Measurements from ENCODE around the gene SLC39A1. TPM values are rescaled to one million over a fixed set of nuclear protein-coding genes. Genes with fewer than 3 reads are reported as not detected.
"Not testable (repeated sequence)": the region's sequence is repeated elsewhere in the genome, so short reads cannot be mapped to it uniquely, and the experiment has no call there.

Gene SLC39A1
- total and polyA plus RNA-seq, 5 experiments from 2014 or later, result 14.7 to 35.2 (median 29.5) TPM

DNA sequence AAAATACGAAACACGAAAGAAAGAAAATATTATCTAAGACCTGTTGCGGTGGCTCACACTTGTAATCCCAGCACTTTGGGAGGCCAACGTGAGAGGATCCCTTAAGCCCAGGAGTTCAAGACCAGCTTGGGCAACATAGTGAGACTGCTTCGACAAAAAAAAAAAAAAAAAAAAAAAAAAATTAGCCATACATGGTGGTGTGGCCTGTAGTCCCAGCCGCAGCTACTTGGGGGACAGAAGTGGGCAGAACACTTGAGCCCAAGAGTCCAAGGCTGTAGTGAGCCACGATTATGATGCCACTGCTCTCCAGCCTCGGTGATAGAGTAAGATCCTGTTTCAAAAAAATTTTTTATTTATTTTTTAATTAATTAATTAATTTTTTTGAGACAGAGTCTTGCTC is 24.3 kb upstream of the SLC39A1 start:
- Mint-ChIP-seq H3K27ac (peak overlapping the region in 6 of 10 donors; percentile 84 to 94 (median 92)), H3K4me1 (peaks cover 35 to 58% (median 49%) of the 10 kb centered on the region in 4 donors), H3K27me3 (peaks cover 0 to 4% (median 0%) of the 10 kb centered on the region in 5 donors), H3K9me3 (no peaks in the 10 kb centered on the region), H3K36me3 (peaks cover 9 to 22% (median 16%) of the 10 kb centered on the region in 3 donors), H3K4me3 (peak overlapping the region in 1 of 10 donors; percentile 74)
- ATAC-seq (no peak), DNase-seq (no peak)
- POLR2A ChIA-PET, result interaction anchor here (0.7 to 6.1 kb wide), 10 partner anchors 10 to 353 kb away, joined by 3 to 40 read pairs (median 8); partner anchors contain the start of genes CREB3L4, DENND4B, GATAD2B and JTB

DNA sequence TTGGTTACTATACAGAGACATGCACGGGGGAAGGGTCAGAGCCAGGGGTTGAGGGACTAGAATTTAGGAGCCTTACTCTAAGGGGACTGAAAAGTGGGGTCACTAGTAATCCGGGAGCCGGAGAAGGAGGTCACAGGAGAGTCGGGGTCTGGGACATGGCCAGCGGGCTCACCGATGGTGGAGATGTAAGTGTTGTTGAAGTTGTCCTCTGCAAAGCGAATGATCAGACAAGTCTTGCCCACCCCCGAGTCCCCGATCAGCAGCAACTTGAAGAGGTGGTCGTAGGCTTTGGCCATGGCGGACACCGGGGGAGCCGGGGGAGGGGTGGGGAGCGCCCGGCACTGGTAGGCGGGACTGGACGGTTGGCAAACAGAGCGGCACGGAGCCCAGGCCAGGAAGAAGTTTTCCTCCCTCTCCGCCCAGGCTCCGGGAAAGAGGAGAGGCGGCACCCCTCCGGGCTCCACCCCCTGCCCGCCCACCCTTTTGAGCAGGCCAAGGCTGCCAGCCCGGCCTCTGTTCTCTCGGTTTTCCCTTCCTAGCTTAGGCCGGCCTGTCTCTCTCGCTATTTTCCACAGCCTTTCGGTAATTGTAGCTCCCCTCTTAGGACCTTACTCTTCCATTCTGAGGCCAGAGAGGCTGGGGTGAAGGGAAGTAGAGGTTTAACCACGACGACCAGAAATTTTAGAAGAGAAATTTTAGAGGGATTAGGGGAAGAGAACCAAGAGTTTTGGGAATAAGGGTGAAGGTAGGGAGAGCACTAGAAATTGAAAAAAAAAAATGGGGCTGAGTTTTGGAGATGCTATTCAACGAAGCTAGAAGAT is 22.8 kb upstream of the SLC39A1 start, which contains the start of gene RAB13:
Gene RAB13 (minus strand): TSS at position 399 of the 821 bp plus-strand sequence. CDS start 103 bp downstream, at position 296.
- Mint-ChIP-seq H3K4me3 (peak within 1 kb of the TSS; percentile 72 to 90 (median 84)), H3K27ac (peak within 1 kb of the TSS; percentile 81 to 94 (median 92)), H3K36me3 (peaks cover 0 to 7% (median 2%) of the 10 kb centered on the region in 3 donors), H3K27me3 (peaks cover 0 to 4% (median 0%) of the 10 kb centered on the region in 5 donors), H3K9me3 (no peaks in the 10 kb centered on the region), H3K4me1 (peaks cover 26 to 43% (median 36%) of the 10 kb centered on the region in 4 donors)
- POLR2A ChIA-PET, result interaction anchor here (0.9 to 6.1 kb wide), 17 partner anchors 9 to 351 kb away, joined by 3 to 40 read pairs (median 6); partner anchors contain the start of genes CREB3L4, CRTC2, DENND4B and GATAD2B
- ATAC-seq (peak in 1 of 2 donors; percentile 7), DNase-seq (peak in 2 of 10 donors; percentile 20 to 36)

DNA sequence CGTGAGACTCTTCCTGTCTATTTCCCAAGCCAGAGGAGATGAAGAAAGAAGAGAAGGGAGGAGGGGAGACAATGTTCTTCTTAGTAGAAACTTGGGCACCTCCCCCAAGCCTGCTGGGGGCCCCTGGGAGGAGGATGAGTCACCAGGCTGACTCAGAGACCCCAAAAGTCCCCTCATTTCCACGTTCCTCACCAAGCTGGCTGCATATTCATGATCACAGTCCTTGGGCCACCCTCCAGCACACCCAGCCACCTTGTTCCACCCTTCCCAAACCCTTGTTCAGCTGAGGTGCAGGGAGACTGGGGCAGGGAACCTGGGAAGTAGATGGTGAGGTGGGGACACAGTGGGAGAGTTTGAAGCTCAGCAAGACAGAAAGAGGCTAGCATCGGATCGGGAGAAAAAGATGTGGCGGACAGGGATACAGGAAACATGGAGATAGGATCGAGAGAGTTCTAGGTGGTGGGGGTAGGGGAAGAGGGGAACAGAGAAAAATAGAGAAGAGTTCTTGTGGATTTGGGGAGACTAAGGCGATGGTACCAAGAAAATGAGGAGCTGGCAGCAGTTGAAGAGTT is 22.1 kb upstream of the SLC39A1 start:
- Mint-ChIP-seq H3K4me3 (peak overlapping the region; percentile 62 to 90 (median 74)), H3K9me3 (no peaks in the 10 kb centered on the region), H3K36me3 (no peaks in the 10 kb centered on the region), H3K4me1 (peaks cover 22 to 37% (median 31%) of the 10 kb centered on the region in 4 donors), H3K27me3 (peaks cover 0 to 1% (median 0%) of the 10 kb centered on the region in 5 donors), H3K27ac (peak overlapping the region in 9 of 10 donors; percentile 1 to 90 (median 70))
- POLR2A ChIA-PET, result interaction anchor here (0.9 to 6.1 kb wide), 8 partner anchors 8 to 313 kb away, joined by 3 to 40 read pairs (median 6); partner anchors contain the start of genes CRTC2, DENND4B and JTB
- ATAC-seq, result peak in 1 of 2 donors; percentile 20
- DNase-seq, result peak in 2 of 10 donors; percentile 26 to 43

DNA sequence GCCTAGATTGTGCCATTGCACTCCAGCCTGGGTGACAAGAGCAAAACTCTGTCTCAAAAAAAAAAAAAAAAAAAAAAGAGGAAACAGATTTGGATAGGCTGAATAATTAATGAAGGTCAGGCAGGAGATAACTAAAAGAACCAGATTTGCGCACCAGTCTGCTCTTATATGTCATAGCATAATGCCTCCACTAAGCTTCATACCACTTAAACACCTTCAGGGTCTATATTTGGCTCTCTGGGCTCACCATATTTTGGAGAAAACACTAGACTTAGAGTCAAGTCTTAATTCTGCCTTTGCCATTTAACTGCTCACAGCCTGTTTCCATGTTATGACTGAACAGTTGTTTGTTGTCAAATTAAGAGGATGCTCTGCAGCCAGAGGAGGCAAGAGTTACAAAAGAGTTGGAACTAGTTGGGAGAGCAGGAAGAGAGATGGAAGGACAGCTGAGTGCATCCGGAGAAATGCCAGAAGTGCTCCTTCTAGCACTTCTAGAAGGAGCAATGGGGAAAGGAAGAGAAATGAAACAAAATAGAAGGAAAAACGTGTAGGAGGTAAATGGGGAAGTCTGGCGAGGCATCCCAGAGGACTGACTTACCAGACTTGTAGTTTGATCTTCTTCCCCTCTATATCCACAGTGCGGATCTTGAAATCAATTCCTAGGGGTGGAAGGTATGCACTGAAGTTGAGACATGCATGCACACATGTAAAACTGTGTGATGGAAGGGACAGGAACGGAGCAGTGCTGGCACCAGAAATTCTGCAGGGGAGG is 21.0 kb upstream of the SLC39A1 start:
- Mint-ChIP-seq H3K4me3 (peak overlapping the region in 3 of 10 donors; percentile 22 to 42 (median 24)), H3K27ac (peak overlapping the region in 6 of 10 donors; percentile 9 to 60 (median 32)), H3K27me3 (peaks cover 0 to 1% (median 0%) of the 10 kb centered on the region in 5 donors), H3K9me3 (no peaks in the 10 kb centered on the region), H3K36me3 (no peaks in the 10 kb centered on the region), H3K4me1 (peaks cover 19 to 31% (median 24%) of the 10 kb centered on the region in 4 donors)
- ATAC-seq, result no peak
- POLR2A ChIA-PET, result interaction anchor here (0.7 to 6.1 kb wide), 4 partner anchors 9 to 229 kb away, joined by 3 to 40 read pairs (median 10); partner anchors contain the start of gene DENND4B
- DNase-seq, result no peak

DNA sequence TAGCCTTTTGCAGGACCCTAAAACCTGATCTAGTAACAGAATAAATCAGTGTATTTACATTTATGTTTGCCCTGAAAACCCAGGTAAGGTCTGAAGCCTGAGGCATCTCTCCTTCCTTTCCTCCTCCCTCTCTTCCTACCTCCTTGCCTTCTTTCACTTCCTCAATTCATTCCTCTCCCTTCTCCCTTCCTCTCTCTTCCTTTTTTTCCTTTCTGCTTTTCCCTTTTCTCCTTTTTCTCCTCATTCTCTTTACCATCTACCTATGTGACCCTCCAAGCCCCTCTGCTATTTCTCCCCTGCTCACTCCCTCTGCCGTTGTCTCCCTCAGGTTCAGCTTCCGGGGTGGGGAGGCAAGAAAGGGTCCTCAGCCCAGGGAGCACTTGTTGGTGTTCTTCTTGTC is 18.4 kb upstream of the SLC39A1 start:
- POLR2A ChIA-PET, result interaction anchor here (0.9 to 1.2 kb wide), 2 partner anchors 9 to 35 kb away, joined by 3 read pairs; partner anchors contain the start of genes DENND4B and RPS27
- peaks cover 20 to 40% (median 37%) of the 10 kb centered on the region in 4 donors for H3K4me1 Mint-ChIP-seq
- not testable (repeated sequence) for H3K9me3 Mint-ChIP-seq, H3K27me3 Mint-ChIP-seq, H3K36me3 Mint-ChIP-seq, ATAC-seq, H3K27ac Mint-ChIP-seq, DNase-seq, H3K4me3 Mint-ChIP-seq

DNA sequence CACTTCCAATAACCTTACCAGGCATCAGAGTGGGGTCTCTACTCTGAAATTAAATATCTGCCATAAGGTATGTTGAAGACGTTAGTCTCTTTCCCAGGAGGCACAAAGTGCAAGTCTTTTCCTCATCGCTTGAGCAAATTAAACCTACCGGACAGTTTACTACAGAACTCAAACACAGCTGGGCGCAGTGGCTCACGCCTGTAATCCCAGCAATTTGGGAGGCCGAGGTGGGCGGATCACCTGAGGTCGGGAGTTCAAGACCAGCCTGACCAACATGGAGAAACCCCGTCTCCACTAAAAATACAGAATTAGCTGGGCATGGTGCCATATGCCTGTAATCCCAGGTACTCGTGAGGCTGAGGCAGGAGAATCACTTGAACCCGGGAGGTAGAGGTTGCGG is 15.8 kb upstream of the SLC39A1 start:
- ATAC-seq, DNase-seq, H3K27me3 Mint-ChIP-seq, H3K9me3 Mint-ChIP-seq: not testable (repeated sequence)
- Mint-ChIP-seq H3K4me1 (peaks cover 11 to 42% (median 36%) of the 10 kb centered on the region in 4 donors), H3K27ac (peak overlapping the region in 3 of 10 donors; percentile 91 to 95 (median 92)), H3K36me3 (peaks cover 0 to 25% (median 0%) of the 10 kb centered on the region in 3 donors), H3K4me3 (peak overlapping the region; percentile 65 to 98 (median 94))
- POLR2A ChIA-PET, result interaction anchor here (0.5 to 5.6 kb wide), 5 partner anchors 12 to 252 kb away, joined by 3 to 143 read pairs (median 32); partner anchors contain the start of genes CREB3L4, GATAD2B, RPS27 and SLC39A1

DNA sequence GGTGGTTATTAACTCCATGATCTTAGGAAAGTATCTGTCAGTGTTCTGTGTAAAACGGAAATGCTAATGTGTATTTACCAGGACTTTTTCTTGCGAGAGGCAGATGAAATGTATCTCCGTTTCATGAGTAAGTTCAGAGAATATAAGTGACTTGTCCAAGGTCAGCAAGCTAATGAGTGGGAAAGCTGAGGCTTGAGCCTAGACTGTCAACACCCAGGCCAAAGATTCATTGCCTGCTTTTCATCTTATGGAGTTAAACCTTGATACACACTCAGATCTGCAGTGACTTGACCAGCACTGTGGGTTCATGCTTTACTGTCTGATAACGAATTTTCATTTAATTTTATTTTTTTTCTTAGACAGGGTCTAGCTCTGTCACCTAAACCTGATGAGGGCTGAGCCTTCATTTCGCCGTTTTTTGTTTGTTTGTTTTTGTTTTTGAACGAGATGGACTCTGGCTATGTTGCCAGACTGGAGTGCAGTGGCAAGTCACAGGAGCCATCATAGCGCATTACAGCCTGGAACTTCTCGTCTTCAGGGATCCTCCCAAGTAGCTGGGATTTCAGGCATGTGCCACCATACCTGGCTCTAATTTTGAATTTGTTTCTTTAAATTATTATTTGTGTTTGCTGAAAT is 15.1 kb upstream of the SLC39A1 start:
- Mint-ChIP-seq H3K4me1 (peaks cover 11 to 42% (median 37%) of the 10 kb centered on the region in 4 donors), H3K27ac (peak overlapping the region in 9 of 10 donors; percentile 91 to 98 (median 95)), H3K4me3 (peak overlapping the region; percentile 91 to 98 (median 97)), H3K9me3 (no peaks in the 10 kb centered on the region), H3K27me3 (no peaks in the 10 kb centered on the region), H3K36me3 (peaks cover 0 to 32% (median 0%) of the 10 kb centered on the region in 3 donors)
- DNase-seq, result no peak
- POLR2A ChIA-PET, result interaction anchor here (1.0 to 5.6 kb wide), 12 partner anchors 8 to 344 kb away, joined by 3 to 143 read pairs (median 19); partner anchors contain the start of genes CHTOP, CREB3L4, CRTC2 and DENND4B
- ATAC-seq, result no peak

DNA sequence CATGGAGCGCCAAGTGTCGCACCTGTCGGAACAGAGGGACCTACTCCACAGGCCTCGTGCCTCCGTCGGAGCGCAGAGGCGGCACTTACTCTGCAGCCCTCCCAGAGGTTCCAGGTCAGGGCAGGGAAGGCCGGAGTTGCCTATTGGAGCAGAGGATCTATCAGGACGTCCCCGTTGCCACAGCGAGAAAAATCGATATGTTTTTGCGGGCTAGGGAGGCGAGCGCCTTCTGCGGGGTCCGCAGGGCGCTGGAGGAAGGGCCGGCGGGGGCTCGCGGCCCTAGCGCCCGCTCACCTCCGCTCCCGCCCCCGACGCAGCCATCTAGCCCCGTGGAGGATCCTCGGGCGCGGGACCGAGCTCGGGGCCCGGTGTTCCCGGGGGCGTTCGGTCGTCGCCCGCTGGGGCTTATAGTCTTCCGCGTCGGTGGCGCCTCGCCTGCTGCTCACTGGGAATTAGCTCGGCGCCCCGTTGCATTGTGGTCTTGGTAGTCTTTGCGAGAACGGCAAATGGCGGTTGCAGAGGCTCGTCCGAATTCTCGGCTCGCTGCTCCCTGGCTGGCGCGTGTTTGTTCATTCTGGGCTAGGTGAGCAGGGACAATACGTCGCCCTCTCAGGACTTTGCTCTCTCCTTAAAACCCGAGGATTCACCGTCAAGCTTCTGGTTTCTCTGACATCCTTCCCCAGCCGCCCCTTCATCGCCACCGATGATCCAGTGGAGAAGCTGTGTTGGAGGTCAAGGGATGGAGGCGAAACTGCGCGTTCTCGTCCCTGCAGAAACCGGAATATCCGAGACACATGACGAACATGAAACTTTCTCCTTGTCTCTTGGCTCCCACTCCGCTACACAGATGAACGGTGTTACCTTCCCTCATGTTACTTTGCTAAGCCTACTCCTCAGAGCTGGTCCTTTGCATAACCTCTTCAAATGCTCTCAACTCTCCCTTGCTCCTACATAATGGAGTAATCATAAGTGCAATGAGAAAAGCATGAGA is 14.2 kb upstream of the SLC39A1 start, which contains the start of gene JTB:
Gene JTB (minus strand): TSS at position 425 of the 991 bp plus-strand sequence. CDS start 422 bp downstream, at position 3.
- DNase-seq, result peak; percentile 73 to 92 (median 78)
- H3K9me3 Mint-ChIP-seq, result no peaks in the 10 kb centered on the region
- H3K36me3 Mint-ChIP-seq, result peaks cover 0 to 34% (median 0%) of the 10 kb centered on the region in 3 donors
- H3K4me1 Mint-ChIP-seq, result peaks cover 11 to 42% (median 37%) of the 10 kb centered on the region in 4 donors
- peak within 1 kb of the TSS; percentile 87 to 99 (median 96) for H3K27ac Mint-ChIP-seq
- H3K4me3 Mint-ChIP-seq, result peak within 1 kb of the TSS; percentile 91 to 99 (median 97)
- POLR2A ChIA-PET, result interaction anchor here (0.7 to 5.6 kb wide), 19 partner anchors 9 to 343 kb away, joined by 3 to 143 read pairs (median 5); partner anchors contain the start of genes CHTOP, CREB3L4, CRTC2 and DENND4B
- ATAC-seq, result peak; percentile 96
- no peaks in the 10 kb centered on the region for H3K27me3 Mint-ChIP-seq

DNA sequence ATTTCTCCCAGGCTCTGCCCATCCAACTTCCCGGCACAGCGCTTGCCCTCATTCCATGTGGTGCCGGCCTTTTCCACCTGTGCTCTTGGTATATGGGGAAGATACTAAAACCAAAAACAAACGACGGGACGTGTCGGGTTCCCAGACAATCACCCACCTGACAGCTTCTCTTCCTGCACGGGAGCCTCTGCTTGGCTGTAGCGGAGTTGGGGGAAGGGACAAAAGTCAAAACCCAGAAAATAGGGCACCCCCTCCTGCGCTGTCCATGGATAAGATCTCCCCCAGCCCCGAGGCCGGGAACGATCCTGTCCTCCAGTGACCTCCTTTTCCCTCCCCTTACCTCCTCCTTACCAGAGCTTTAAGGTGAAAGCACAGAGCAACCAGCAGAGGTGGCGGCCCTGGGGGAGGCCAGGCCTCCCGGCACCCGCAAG is 13.5 kb upstream of the SLC39A1 start:
- POLR2A ChIA-PET, result interaction anchor here (0.5 to 5.6 kb wide), 18 partner anchors 10 to 739 kb away, joined by 3 to 143 read pairs (median 6); partner anchors contain the start of genes CHTOP, CREB3L4, CRTC2 and DENND4B
- Mint-ChIP-seq H3K27me3 (no peaks in the 10 kb centered on the region), H3K4me1 (peaks cover 11 to 44% (median 41%) of the 10 kb centered on the region in 4 donors), H3K9me3 (no peaks in the 10 kb centered on the region), H3K4me3 (peak overlapping the region; percentile 91 to 99 (median 96)), H3K36me3 (peaks cover 0 to 34% (median 0%) of the 10 kb centered on the region in 3 donors), H3K27ac (peak overlapping the region; percentile 87 to 99 (median 96))
- ATAC-seq, result no peak
- DNase-seq, result no peak

DNA sequence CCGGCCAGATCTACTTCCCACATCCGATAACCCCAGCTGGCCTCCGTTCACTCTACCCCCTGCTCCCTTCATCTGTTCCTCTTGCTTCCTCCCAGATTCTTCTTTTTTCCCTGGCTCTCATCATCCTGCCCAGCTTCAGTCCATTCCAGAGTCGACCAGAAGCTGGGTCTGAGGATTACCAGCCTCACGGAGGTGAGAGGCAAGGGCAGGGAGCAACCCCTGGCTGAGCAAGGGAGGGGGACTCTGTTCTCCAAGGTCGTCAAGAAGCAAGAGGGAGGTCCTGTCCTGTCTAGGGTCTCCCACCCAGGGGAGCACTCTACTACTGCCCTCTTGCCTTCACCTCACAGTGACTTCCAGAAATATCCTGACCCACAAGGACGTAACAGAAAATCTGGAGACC is 10.2 kb upstream of the SLC39A1 start:
- peak overlapping the region in 7 of 10 donors; percentile 12 to 81 (median 56) for H3K27ac Mint-ChIP-seq

More for the DNA sequence above, 10.2 kb upstream of the SLC39A1 start:
- DNase-seq (no peak), ATAC-seq (no peak)
- Mint-ChIP-seq H3K36me3 (peaks cover 0 to 34% (median 0%) of the 10 kb centered on the region in 3 donors), H3K4me3 (peak overlapping the region in 1 of 10 donors; percentile 3), H3K27me3 (no peaks in the 10 kb centered on the region), H3K9me3 (no peaks in the 10 kb centered on the region), H3K4me1 (peaks cover 14 to 54% (median 48%) of the 10 kb centered on the region in 4 donors)
- POLR2A ChIA-PET, result interaction anchor here (0.7 to 2.8 kb wide), 3 partner anchors 10 to 26 kb away, joined by 3 to 16 read pairs (median 3); partner anchors contain the start of gene SLC39A1

Measured in naive thymus-derived CD8-positive, alpha-beta T cell (primary cell).